ENCODE results near the gene CNGB1. TPM values are rescaled to one million over a fixed set of nuclear protein-coding genes. Genes with fewer than 3 reads are reported as not detected.
"Not testable (repeated sequence)": the region's sequence is repeated elsewhere in the genome, so short reads cannot be mapped to it uniquely, and the experiment has no call there.

CNGB1 gene
- total RNA-seq, 1 donor from 2014 or later: 0.91 TPM

GRCh38 chr16:57979006-57979585 lies 8.2 kb upstream of the CNGB1 start:
- Mint-ChIP-seq H3K36me3 (ENCODE audit: unreplicated experiment) (no peaks in the 10 kb centered on the region), H3K9me3 (ENCODE audit: unreplicated experiment) (no peaks in the 10 kb centered on the region), H3K4me3 (ENCODE audit: unreplicated experiment) (no peak overlapping the region), H3K27ac (ENCODE audit: unreplicated experiment) (no peak overlapping the region), H3K27me3 (ENCODE audit: unreplicated experiment) (peaks cover 2% of the 10 kb centered on the region), H3K4me1 (ENCODE audit: low read depth, unreplicated experiment) (no peaks in the 10 kb centered on the region)
- DNase-seq: no peak
- no peak for TF ChIP-seq CTCF (IDR thresholded peaks at IDR 0.05; ENCODE audit: partially characterized antibody, unreplicated experiment)

GRCh38 chr16:57978070-57978465 lies 7.1 kb upstream of the CNGB1 start:
- not testable (repeated sequence) for H3K27me3 Mint-ChIP-seq (ENCODE audit: unreplicated experiment); H3K4me1 Mint-ChIP-seq (ENCODE audit: low read depth, unreplicated experiment); H3K36me3 Mint-ChIP-seq (ENCODE audit: unreplicated experiment); H3K9me3 Mint-ChIP-seq (ENCODE audit: unreplicated experiment); H3K27ac Mint-ChIP-seq (ENCODE audit: unreplicated experiment); H3K4me3 Mint-ChIP-seq (ENCODE audit: unreplicated experiment); DNase-seq

- Mint-ChIP-seq H3K27me3 (ENCODE audit: unreplicated experiment) (no peaks in the 10 kb centered on the region), H3K9me3 (ENCODE audit: unreplicated experiment) (no peaks in the 10 kb centered on the region), H3K27ac (ENCODE audit: unreplicated experiment) (no peak overlapping the region), H3K4me1 (ENCODE audit: low read depth, unreplicated experiment) (no peaks in the 10 kb centered on the region), H3K36me3 (ENCODE audit: unreplicated experiment) (no peaks in the 10 kb centered on the region), H3K4me3 (ENCODE audit: unreplicated experiment) (no peak overlapping the region)
- DNase-seq: no peak
- TF ChIP-seq CTCF (IDR thresholded peaks at IDR 0.05; ENCODE audit: partially characterized antibody, unreplicated experiment): no peak
These were observed 6.6 kb upstream of the CNGB1 start for GRCh38 chr16:57977418-57978069.

GRCh38 chr16:57976331-57976796 lies 5.4 kb upstream of the CNGB1 start:
- H3K36me3 Mint-ChIP-seq (ENCODE audit: unreplicated experiment): no peaks in the 10 kb centered on the region
- no peak for DNase-seq
- no peak for TF ChIP-seq CTCF (IDR thresholded peaks at IDR 0.05; ENCODE audit: partially characterized antibody, unreplicated experiment)
- H3K4me1 Mint-ChIP-seq (ENCODE audit: low read depth, unreplicated experiment): no peaks in the 10 kb centered on the region
- no peaks in the 10 kb centered on the region for H3K9me3 Mint-ChIP-seq (ENCODE audit: unreplicated experiment)
- no peaks in the 10 kb centered on the region for H3K27me3 Mint-ChIP-seq (ENCODE audit: unreplicated experiment)
- H3K4me3 Mint-ChIP-seq (ENCODE audit: unreplicated experiment): no peak overlapping the region
- no peak overlapping the region for H3K27ac Mint-ChIP-seq (ENCODE audit: unreplicated experiment)

GRCh38 chr16:57972306-57972705 lies 1.4 kb upstream of the CNGB1 start:
- peaks cover 2% of the 10 kb centered on the region for H3K27me3 Mint-ChIP-seq (ENCODE audit: unreplicated experiment)
- H3K27ac Mint-ChIP-seq (ENCODE audit: unreplicated experiment): no peak overlapping the region
- no peak overlapping the region for H3K4me3 Mint-ChIP-seq (ENCODE audit: unreplicated experiment)
- DNase-seq: no peak
- no peaks in the 10 kb centered on the region for H3K4me1 Mint-ChIP-seq (ENCODE audit: low read depth, unreplicated experiment)
- TF ChIP-seq CTCF (IDR thresholded peaks at IDR 0.05; ENCODE audit: partially characterized antibody, unreplicated experiment): no peak
- H3K9me3 Mint-ChIP-seq (ENCODE audit: unreplicated experiment): no peaks in the 10 kb centered on the region
- H3K36me3 Mint-ChIP-seq (ENCODE audit: unreplicated experiment): no peaks in the 10 kb centered on the region

Data from glutamatergic neuron (in vitro differentiated cells).